Brain microvascular endothelial cell (primary cell): ENCODE data around the gene RHEX.

Source experiments
- DNase-seq: peaks from one replicate; pipeline ENCODE4 v3.0.0-alpha.2; 2020
- H3K27ac ChIP-seq: fragments of 250-450 bp; sonication (Bioruptor Pico); 2 replicates; pipeline ENCODE4 v1.5.1; 2020; ENCODE audit warnings: mild to moderate bottlenecking, moderate library complexity
- H3K27me3 ChIP-seq: fragments of 250-450 bp; sonication (Bioruptor Pico); replicated peaks from 2 replicates; pipeline ENCODE4 v1.5.1; 2020; ENCODE audit warnings: mild to moderate bottlenecking
- H3K36me3 ChIP-seq: fragments of 250-450 bp; sonication (Bioruptor Pico); replicated peaks from 2 replicates; pipeline ENCODE4 v1.5.1; 2020; ENCODE audit warnings: mild to moderate bottlenecking
- H3K4me3 ChIP-seq: 2 replicates; pipeline ENCODE4 v1.5.1; 2011; ENCODE audit warnings: low read depth, mild to moderate bottlenecking, control low read depth, low read length, moderate library complexity
- CTCF ChIP-seq: IDR thresholded peaks from 2 replicates; pipeline ENCODE4 v1.5.1; 2011; ENCODE audit warnings: low read depth, mild to moderate bottlenecking, moderate library complexity, low read length, control low read depth, inconsistent platforms; ENCODE audit errors: missing control alignments
- in situ Hi-C: cut with HindIII; loops from 2 replicates; pipeline ENCODE4 v1.10.0; 2017; ENCODE audit warnings: low sequenced_read_pairs, low pct_ligation_motif_present

RHEX gene

GRCh38 chr1:206135248-206135647, 82.3 kb downstream of the RHEX start:
- TF ChIP-seq CTCF: no peak

GRCh38 chr1:206136241-206136640, 83.3 kb downstream of the RHEX start:
- in situ Hi-C loops: no loop called here
- peaks cover 6% of the 10 kb centered on the region for H3K27me3 ChIP-seq
- no peak for TF ChIP-seq CTCF

More at GRCh38 chr1:206135248-206135647, 82.3 kb downstream of the RHEX start:
- H3K36me3 ChIP-seq: no peaks in the 10 kb centered on the region
- no peak overlapping the region for H3K4me3 ChIP-seq
- in situ Hi-C loops: no loop called here
- no peak overlapping the region for H3K27ac ChIP-seq
- H3K27me3 ChIP-seq: peaks cover 6% of the 10 kb centered on the region
- DNase-seq: no peak

GRCh38 chr1:206142011-206142410, 89.0 kb downstream of the RHEX start:
- Histone ChIP-seq H3K36me3 (no peaks in the 10 kb centered on the region), H3K27ac (no peak overlapping the region), H3K4me3 (no peak overlapping the region), H3K27me3 (peaks cover 7% of the 10 kb centered on the region)
- TF ChIP-seq CTCF: no peak
- no peak for DNase-seq
- in situ Hi-C loops: no loop called here

More at GRCh38 chr1:206136241-206136640, 83.3 kb downstream of the RHEX start:
- H3K36me3 ChIP-seq: no peaks in the 10 kb centered on the region
- no peak for DNase-seq
- H3K4me3 ChIP-seq: no peak overlapping the region
- no peak overlapping the region for H3K27ac ChIP-seq

- H3K4me3 ChIP-seq: no peak overlapping the region
- no peak for DNase-seq
- no peak overlapping the region for H3K27ac ChIP-seq
- H3K27me3 ChIP-seq: peaks cover 7% of the 10 kb centered on the region
- no peak for TF ChIP-seq CTCF
- H3K36me3 ChIP-seq: no peaks in the 10 kb centered on the region
- in situ Hi-C loops: no loop called here
Measured at GRCh38 chr1:206142770-206143169, 89.8 kb downstream of the RHEX start.

- peaks cover 7% of the 10 kb centered on the region for H3K27me3 ChIP-seq
- no peak for DNase-seq
- no peaks in the 10 kb centered on the region for H3K36me3 ChIP-seq
- H3K4me3 ChIP-seq: no peak overlapping the region
- in situ Hi-C loops: no loop called here
- no peak for TF ChIP-seq CTCF
- H3K27ac ChIP-seq: no peak overlapping the region
Measured at GRCh38 chr1:206143537-206144172, 90.7 kb downstream of the RHEX start.

- TF ChIP-seq CTCF: no peak
- no peak for DNase-seq
- no peak overlapping the region for H3K4me3 ChIP-seq
- in situ Hi-C loops: no loop called here
- H3K27me3 ChIP-seq: peaks cover 6% of the 10 kb centered on the region
- H3K36me3 ChIP-seq: no peaks in the 10 kb centered on the region
- no peak overlapping the region for H3K27ac ChIP-seq
Measured at GRCh38 chr1:206144605-206145004, 91.6 kb downstream of the RHEX start.
